GM23338 (cell line): ENCODE measurements around the gene TMEM9. TPM values are rescaled to one million over a fixed set of nuclear protein-coding genes. Genes with fewer than 3 reads are reported as not detected.

ENCODE experiments used
- ATAC-seq: fragments of 200-7000 bp; cut with Tn5 transposase; 3 replicates; pipeline ENCODE4 v1.9.1; 2020
- DNase-seq: peaks from one replicate; pipeline ENCODE4 v3.0.0-alpha.2; 2015; ENCODE audit warnings: low spot score
- H2AFZ ChIP-seq: fragments of 200-600 bp; sonication (generic); 2 replicates; pipeline ENCODE4 v1.8.0; 2016; ENCODE audit warnings: antibody characterized with exemption, mild to moderate bottlenecking, moderate library complexity
- H3F3A ChIP-seq: fragments of 200-600 bp; sonication (generic); replicated peaks from 2 replicates; pipeline ENCODE4 v1.8.0; 2017; ENCODE audit warnings: antibody characterized with exemption, mixed run types, low read depth
- H3K27ac ChIP-seq: fragments of 200-600 bp; sonication (generic); 2 replicates; pipeline ENCODE4 v1.6.1; 2016; ENCODE audit warnings: low read depth
- H3K27me3 ChIP-seq: fragments of 200-600 bp; sonication (generic); 2 replicates; pipeline ENCODE4 v1.8.0; 2016; ENCODE audit warnings: mild to moderate bottlenecking, mixed run types, moderate library complexity; ENCODE audit not compliant: insufficient read depth
- H3K36me3 ChIP-seq: fragments of 200-600 bp; sonication (generic); 2 replicates; pipeline ENCODE4 v1.8.0; 2016; ENCODE audit warnings: mild to moderate bottlenecking; ENCODE audit not compliant: insufficient read depth
- H3K4me1 ChIP-seq: fragments of 200-600 bp; sonication (generic); 2 replicates; pipeline ENCODE4 v1.8.0; 2016; ENCODE audit warnings: mild to moderate bottlenecking, moderate library complexity; ENCODE audit not compliant: insufficient read depth
- H3K4me2 ChIP-seq: fragments of 200-600 bp; sonication (generic); 2 replicates; pipeline ENCODE4 v1.7.1; 2017; ENCODE audit warnings: mixed run types
- H3K4me3 ChIP-seq: fragments of 200-600 bp; sonication (generic); 2 replicates; pipeline ENCODE4 v1.6.1; 2016; ENCODE audit warnings: mixed run types
- H3K79me2 ChIP-seq: fragments of 200-600 bp; sonication (generic); replicated peaks from 2 replicates; pipeline ENCODE4 v1.8.0; 2017; ENCODE audit warnings: mild to moderate bottlenecking; ENCODE audit not compliant: insufficient read depth
- H3K9me2 ChIP-seq: fragments of 200-600 bp; sonication (generic); 2 replicates; pipeline ENCODE4 v1.8.0; 2017; ENCODE audit not compliant: insufficient read depth
- H4K20me1 ChIP-seq: fragments of 200-600 bp; sonication (generic); replicated peaks from 2 replicates; pipeline ENCODE4 v1.8.0; 2017; ENCODE audit warnings: mild to moderate bottlenecking; ENCODE audit not compliant: insufficient read depth
- H3K27ac Mint-ChIP-seq: 2 replicates; pipeline ENCODE4 v1.8.0; 2020; ENCODE audit warnings: inconsistent platforms, mild to moderate bottlenecking, moderate library complexity, mixed read lengths
- H3K27me3 Mint-ChIP-seq: 3 replicates; pipeline ENCODE4 v1.8.0; 2022; ENCODE audit warnings: low read depth, mild to moderate bottlenecking, moderate library complexity, mixed read lengths, inconsistent platforms; ENCODE audit not compliant: insufficient read depth, poor library complexity
- H3K36me3 Mint-ChIP-seq: 3 replicates; pipeline ENCODE4 v1.8.0; 2021; ENCODE audit warnings: low read depth, mild to moderate bottlenecking, inconsistent platforms, moderate library complexity, mixed read lengths
- H3K4me1 Mint-ChIP-seq: 3 replicates; pipeline ENCODE4 v1.8.0; 2020; ENCODE audit warnings: mild to moderate bottlenecking, inconsistent platforms, mixed read lengths
- H3K4me3 Mint-ChIP-seq: 3 replicates; pipeline ENCODE4 v1.8.0; 2021; ENCODE audit warnings: moderate library complexity, mild to moderate bottlenecking, inconsistent platforms, mixed read lengths
- H3K9me3 Mint-ChIP-seq: 3 replicates; pipeline ENCODE4 v1.8.0; 2020; ENCODE audit warnings: moderate library complexity, mild to moderate bottlenecking, inconsistent platforms, mixed read lengths
- CREB1 ChIP-seq: fragments of 250-450 bp; sonication (Bioruptor Pico); IDR thresholded peaks from 2 replicates; pipeline ENCODE4 v1.5.0; 2020; ENCODE audit warnings: low read depth, mild to moderate bottlenecking, moderate library complexity
- EZH2 ChIP-seq: fragments of 200-600 bp; sonication (generic); IDR thresholded peaks from one replicate; pipeline ENCODE4 v1.8.0; 2017; ENCODE audit warnings: antibody characterized with exemption, mild to moderate bottlenecking, low read depth; ENCODE audit not compliant: unreplicated experiment
- EZH2phosphoT487 ChIP-seq: fragments of 200-600 bp; sonication (generic); IDR thresholded peaks from one replicate; pipeline ENCODE4 v1.8.1; 2018; ENCODE audit warnings: antibody characterized with exemption; ENCODE audit not compliant: unreplicated experiment
- JUNB ChIP-seq: IDR thresholded peaks from one replicate; pipeline ENCODE4 v1.6.1; 2016; ENCODE audit warnings: antibody characterized with exemption; ENCODE audit not compliant: unreplicated experiment
- NANOG ChIP-seq: IDR thresholded peaks from 2 replicates; pipeline ENCODE4 v1.6.1; 2016; ENCODE audit warnings: antibody characterized with exemption, borderline replicate concordance
- POLR2AphosphoS5 ChIP-seq: IDR thresholded peaks from 2 replicates; pipeline ENCODE4 v1.6.1; 2016; ENCODE audit warnings: antibody characterized with exemption, low read depth
- STAT1 ChIP-seq: IDR thresholded peaks from one replicate; pipeline ENCODE4 v1.6.1; 2016; ENCODE audit warnings: antibody characterized with exemption; ENCODE audit not compliant: unreplicated experiment
- ZNF114 ChIP-seq: fragments of 250-450 bp; sonication (Bioruptor Pico); IDR thresholded peaks from 2 replicates; pipeline ENCODE4 v1.5.0; 2020; ENCODE audit warnings: mild to moderate bottlenecking, moderate library complexity
- ZNF331 ChIP-seq: fragments of 250-450 bp; sonication (Bioruptor Pico); IDR thresholded peaks from 2 replicates; pipeline ENCODE4 v1.5.0; 2020; ENCODE audit warnings: low read depth, mild to moderate bottlenecking, moderate library complexity
- polyA plus RNA-seq: library from polyadenylated mRNA; unstranded; fragments of >200 nt; fragmentation: Nextera tagmentation; extraction: Ambion mirVana; gene quantifications from 2 replicates; pipeline ENCODE4 v1.2.1, GENCODE V29; 2016
- total RNA-seq: library from RNA; depleted of rRNA; stranded (reverse); fragments of >200 nt; shearing (Covaris generic); gene quantifications from 2 replicates; pipeline ENCODE4 v1.2.3, GENCODE V29; 2014
- TF ChIP-seq, protein P1 (sequence below): IDR thresholded peaks from 2 replicates; pipeline ENCODE4 v1.6.1; 2016; ENCODE audit warnings: antibody characterized with exemption
- TF ChIP-seq, protein P2 (sequence below), 2 experiments: fragments of 200-600 bp in 1 of 2; sonication (generic) in 1 of 2; conservative IDR thresholded peaks; 2 replicates each; pipeline versions ENCODE4 v1.5.1 to v1.6.1; 2016 to 2017; ENCODE audit warnings: antibody characterized with exemption in 2 of 2, low read depth in 2 of 2, mild to moderate bottlenecking in 2 of 2, moderate library complexity in 1 of 2
- TF ChIP-seq, protein P3 (sequence below): fragments of 250-450 bp; sonication (Bioruptor Pico); IDR thresholded peaks from 2 replicates; pipeline ENCODE4 v1.5.0; 2020; ENCODE audit warnings: mild to moderate bottlenecking, moderate library complexity

TMEM9 gene
- total and polyA plus RNA-seq, 2 experiments from 2014 or later, result 78.6 to 147 TPM

DNA sequence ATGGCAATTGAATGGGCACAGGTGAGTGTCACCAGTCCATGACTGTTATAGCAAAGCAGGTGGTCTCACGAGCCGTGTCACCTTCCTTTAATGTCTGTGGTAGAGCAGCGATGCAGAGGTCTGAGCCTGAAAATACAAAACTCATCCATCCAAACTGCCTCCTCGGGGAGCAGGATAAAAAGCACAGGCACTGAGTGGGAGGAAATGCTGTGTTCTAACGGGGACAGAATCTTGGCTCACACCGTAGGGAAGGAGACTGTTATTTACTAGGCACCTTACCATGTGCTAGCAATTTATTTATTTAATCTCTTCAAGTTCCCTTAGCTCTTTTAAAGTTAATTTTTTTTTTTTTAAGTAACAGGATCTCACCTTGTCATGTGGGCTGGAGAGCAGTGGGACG lies 28.5 kb downstream of the TMEM9 start:
- H3K27ac Mint-ChIP-seq, result no peak overlapping the region
- no peaks in the 10 kb centered on the region; the same call in 2 of the 3 replicates for H3K36me3 Mint-ChIP-seq
- Histone ChIP-seq H3K79me2 (no peaks in the 10 kb centered on the region), H3K4me2 (no peak overlapping the region), H3K36me3 (no peaks in the 10 kb centered on the region), H3K27me3 (no peaks in the 10 kb centered on the region), H3K4me1 (peaks cover 8% of the 10 kb centered on the region; the same call in 1 of the 2 replicates), H3K9me2 (no peaks in the 10 kb centered on the region), H4K20me1 (no peaks in the 10 kb centered on the region), H2AFZ (no peak overlapping the region), H3F3A (no peaks in the 10 kb centered on the region), H3K27ac (no peak overlapping the region), H3K4me3 (no peak overlapping the region)
- no peaks in the 10 kb centered on the region; the same call in 2 of the 3 replicates for H3K9me3 Mint-ChIP-seq
- peaks cover 15% of the 10 kb centered on the region for H3K27me3 Mint-ChIP-seq
- TF ChIP-seq CREB1 (CRISPR knock-in tag) (no peak), EZH2 (no peak), EZH2phosphoT487 (no peak), ZNF331 (CRISPR knock-in tag) (no peak), POLR2AphosphoS5 (no peak), NANOG (no peak), ZNF114 (CRISPR knock-in tag) (no peak), JUNB (no peak), STAT1 (no peak)
- TF ChIP-seq, protein P1, sequence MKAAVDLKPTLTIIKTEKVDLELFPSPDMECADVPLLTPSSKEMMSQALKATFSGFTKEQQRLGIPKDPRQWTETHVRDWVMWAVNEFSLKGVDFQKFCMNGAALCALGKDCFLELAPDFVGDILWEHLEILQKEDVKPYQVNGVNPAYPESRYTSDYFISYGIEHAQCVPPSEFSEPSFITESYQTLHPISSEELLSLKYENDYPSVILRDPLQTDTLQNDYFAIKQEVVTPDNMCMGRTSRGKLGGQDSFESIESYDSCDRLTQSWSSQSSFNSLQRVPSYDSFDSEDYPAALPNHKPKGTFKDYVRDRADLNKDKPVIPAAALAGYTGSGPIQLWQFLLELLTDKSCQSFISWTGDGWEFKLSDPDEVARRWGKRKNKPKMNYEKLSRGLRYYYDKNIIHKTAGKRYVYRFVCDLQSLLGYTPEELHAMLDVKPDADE, result no peak
- TF ChIP-seq, protein P2, sequence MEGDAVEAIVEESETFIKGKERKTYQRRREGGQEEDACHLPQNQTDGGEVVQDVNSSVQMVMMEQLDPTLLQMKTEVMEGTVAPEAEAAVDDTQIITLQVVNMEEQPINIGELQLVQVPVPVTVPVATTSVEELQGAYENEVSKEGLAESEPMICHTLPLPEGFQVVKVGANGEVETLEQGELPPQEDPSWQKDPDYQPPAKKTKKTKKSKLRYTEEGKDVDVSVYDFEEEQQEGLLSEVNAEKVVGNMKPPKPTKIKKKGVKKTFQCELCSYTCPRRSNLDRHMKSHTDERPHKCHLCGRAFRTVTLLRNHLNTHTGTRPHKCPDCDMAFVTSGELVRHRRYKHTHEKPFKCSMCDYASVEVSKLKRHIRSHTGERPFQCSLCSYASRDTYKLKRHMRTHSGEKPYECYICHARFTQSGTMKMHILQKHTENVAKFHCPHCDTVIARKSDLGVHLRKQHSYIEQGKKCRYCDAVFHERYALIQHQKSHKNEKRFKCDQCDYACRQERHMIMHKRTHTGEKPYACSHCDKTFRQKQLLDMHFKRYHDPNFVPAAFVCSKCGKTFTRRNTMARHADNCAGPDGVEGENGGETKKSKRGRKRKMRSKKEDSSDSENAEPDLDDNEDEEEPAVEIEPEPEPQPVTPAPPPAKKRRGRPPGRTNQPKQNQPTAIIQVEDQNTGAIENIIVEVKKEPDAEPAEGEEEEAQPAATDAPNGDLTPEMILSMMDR (conservative IDR thresholded peaks at IDR 0.05; ENCODE audit: low read depth in 2 of 2), result no peak
- TF ChIP-seq, protein P3, sequence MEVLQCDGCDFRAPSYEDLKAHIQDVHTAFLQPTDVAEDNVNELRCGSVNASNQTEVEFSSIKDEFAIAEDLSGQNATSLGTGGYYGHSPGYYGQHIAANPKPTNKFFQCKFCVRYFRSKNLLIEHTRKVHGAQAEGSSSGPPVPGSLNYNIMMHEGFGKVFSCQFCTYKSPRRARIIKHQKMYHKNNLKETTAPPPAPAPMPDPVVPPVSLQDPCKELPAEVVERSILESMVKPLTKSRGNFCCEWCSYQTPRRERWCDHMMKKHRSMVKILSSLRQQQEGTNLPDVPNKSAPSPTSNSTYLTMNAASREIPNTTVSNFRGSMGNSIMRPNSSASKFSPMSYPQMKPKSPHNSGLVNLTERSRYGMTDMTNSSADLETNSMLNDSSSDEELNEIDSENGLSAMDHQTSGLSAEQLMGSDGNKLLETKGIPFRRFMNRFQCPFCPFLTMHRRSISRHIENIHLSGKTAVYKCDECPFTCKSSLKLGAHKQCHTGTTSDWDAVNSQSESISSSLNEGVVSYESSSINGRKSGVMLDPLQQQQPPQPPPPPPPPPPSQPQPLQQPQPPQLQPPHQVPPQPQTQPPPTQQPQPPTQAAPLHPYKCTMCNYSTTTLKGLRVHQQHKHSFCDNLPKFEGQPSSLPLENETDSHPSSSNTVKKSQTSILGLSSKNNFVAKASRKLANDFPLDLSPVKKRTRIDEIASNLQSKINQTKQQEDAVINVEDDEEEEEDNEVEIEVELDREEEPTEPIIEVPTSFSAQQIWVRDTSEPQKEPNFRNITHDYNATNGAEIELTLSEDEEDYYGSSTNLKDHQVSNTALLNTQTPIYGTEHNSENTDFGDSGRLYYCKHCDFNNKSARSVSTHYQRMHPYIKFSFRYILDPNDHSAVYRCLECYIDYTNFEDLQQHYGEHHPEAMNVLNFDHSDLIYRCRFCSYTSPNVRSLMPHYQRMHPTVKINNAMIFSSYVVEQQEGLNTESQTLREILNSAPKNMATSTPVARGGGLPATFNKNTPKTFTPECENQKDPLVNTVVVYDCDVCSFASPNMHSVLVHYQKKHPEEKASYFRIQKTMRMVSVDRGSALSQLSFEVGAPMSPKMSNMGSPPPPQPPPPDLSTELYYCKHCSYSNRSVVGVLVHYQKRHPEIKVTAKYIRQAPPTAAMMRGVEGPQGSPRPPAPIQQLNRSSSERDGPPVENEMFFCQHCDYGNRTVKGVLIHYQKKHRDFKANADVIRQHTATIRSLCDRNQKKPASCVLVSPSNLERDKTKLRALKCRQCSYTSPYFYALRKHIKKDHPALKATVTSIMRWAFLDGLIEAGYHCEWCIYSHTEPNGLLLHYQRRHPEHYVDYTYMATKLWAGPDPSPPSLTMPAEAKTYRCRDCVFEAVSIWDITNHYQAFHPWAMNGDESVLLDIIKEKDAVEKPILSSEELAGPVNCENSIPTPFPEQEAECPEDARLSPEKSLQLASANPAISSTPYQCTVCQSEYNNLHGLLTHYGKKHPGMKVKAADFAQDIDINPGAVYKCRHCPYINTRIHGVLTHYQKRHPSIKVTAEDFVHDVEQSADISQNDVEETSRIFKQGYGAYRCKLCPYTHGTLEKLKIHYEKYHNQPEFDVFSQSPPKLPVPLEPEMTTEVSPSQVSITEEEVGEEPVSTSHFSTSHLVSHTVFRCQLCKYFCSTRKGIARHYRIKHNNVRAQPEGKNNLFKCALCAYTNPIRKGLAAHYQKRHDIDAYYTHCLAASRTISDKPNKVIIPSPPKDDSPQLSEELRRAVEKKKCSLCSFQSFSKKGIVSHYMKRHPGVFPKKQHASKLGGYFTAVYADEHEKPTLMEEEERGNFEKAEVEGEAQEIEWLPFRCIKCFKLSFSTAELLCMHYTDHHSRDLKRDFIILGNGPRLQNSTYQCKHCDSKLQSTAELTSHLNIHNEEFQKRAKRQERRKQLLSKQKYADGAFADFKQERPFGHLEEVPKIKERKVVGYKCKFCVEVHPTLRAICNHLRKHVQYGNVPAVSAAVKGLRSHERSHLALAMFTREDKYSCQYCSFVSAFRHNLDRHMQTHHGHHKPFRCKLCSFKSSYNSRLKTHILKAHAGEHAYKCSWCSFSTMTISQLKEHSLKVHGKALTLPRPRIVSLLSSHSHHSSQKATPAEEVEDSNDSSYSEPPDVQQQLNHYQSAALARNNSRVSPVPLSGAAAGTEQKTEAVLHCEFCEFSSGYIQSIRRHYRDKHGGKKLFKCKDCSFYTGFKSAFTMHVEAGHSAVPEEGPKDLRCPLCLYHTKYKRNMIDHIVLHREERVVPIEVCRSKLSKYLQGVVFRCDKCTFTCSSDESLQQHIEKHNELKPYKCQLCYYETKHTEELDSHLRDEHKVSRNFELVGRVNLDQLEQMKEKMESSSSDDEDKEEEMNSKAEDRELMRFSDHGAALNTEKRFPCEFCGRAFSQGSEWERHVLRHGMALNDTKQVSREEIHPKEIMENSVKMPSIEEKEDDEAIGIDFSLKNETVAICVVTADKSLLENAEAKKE (CRISPR knock-in tag), result no peak
- no peak overlapping the region for H3K4me3 Mint-ChIP-seq
- DNase-seq, result no peak
- peaks cover 11% of the 10 kb centered on the region for H3K4me1 Mint-ChIP-seq
- ATAC-seq, result no peak
